Endothelial cell of umbilical vein (primary cell): ENCODE data around the gene PPM1D. TPM values are rescaled to one million over a fixed set of nuclear protein-coding genes. Genes with fewer than 3 reads are reported as not detected.

Source experiments
- BruUV-seq: library from RNA; stranded (reverse); fragments of 400-500 nt; replicated peaks from 2 replicates; lab custom pipeline; 2021; lab: Mats Ljungman, UMichigan
- CTCF ChIA-PET: fragments of 300-600, 350-600 bp; sonication (Branson Sonifier 250); formaldehyde crosslinking; loops from one replicate; lab custom pipeline; 2021; ENCODE audit warnings: antibody characterized with exemption, inconsistent platforms; lab: Charles Lee
- POLR2A ChIA-PET: fragments of 300-600, 350-600 bp; sonication (Branson Sonifier 250); formaldehyde crosslinking; loops from one replicate; lab custom pipeline; 2021; ENCODE audit warnings: antibody characterized with exemption, inconsistent platforms; lab: Charles Lee
- DNase-seq: peaks from one replicate; pipeline ENCODE4 v3.0.0-alpha.2; 2011; ENCODE audit warnings: low read depth, low spot score
- FAIRE-seq: peaks from 2 replicates; lab custom pipeline; 2011; peaks lifted over from hg19 to GRCh38; lab: Jason Lieb, UNC
- H2AFZ ChIP-seq: 2 replicates; pipeline ENCODE4 v1.6.0; 2012; ENCODE audit warnings: low read depth, low read length, control low read depth, inconsistent platforms
- H3K27ac ChIP-seq: 2 replicates; pipeline ENCODE4 v1.5.1; 2011; ENCODE audit warnings: low read depth, mild to moderate bottlenecking, control low read depth, low read length, moderate library complexity; ENCODE audit not compliant: insufficient read depth
- H3K27me3 ChIP-seq, 2 experiments: 2 replicates each; pipeline versions ENCODE4 v1.6.0 to v1.6.1; 2011; ENCODE audit warnings: low read length in 2 of 2, mixed read lengths in 1 of 2; ENCODE audit not compliant: control insufficient read depth in 2 of 2, insufficient read depth in 2 of 2
- H3K36me3 ChIP-seq, 2 experiments: 2 replicates in 1 of 2; 3 replicates in 1 of 2; pipeline ENCODE4 v1.5.1; 2011; ENCODE audit warnings: low read length in 2 of 2, mild to moderate bottlenecking in 1 of 2, moderate library complexity in 1 of 2; ENCODE audit not compliant: control insufficient read depth in 2 of 2, insufficient read depth in 2 of 2; ENCODE audit errors: extremely low read depth in 1 of 2
- H3K4me1 ChIP-seq: 3 replicates; pipeline ENCODE4 v1.5.1; 2011; ENCODE audit warnings: mild to moderate bottlenecking, low read length; ENCODE audit not compliant: control insufficient read depth, insufficient read depth; ENCODE audit errors: extremely low read depth
- H3K4me2 ChIP-seq: 2 replicates; pipeline ENCODE4 v1.6.1; 2011; ENCODE audit warnings: low read length, control low read depth, mixed read lengths; ENCODE audit not compliant: insufficient read depth
- H3K4me3 ChIP-seq, 3 experiments: fragments of 200-600 bp in 1 of 3; sonication (generic), shearing (Covaris generic) in 1 of 3; replicated peaks in 1 of 3; 2 replicates each; pipeline ENCODE4 v1.5.1; 2011 to 2016; ENCODE audit warnings: control low read depth in 3 of 3, low read length in 3 of 3, mild to moderate bottlenecking in 2 of 3, inconsistent platforms in 1 of 3, low read depth in 1 of 3, moderate library complexity in 1 of 3; ENCODE audit not compliant: insufficient read depth in 1 of 3
- H3K79me2 ChIP-seq: 2 replicates; pipeline ENCODE4 v1.6.0; 2012; ENCODE audit warnings: low read length, inconsistent platforms; ENCODE audit not compliant: control insufficient read depth, insufficient read depth
- H3K9ac ChIP-seq: replicated peaks from 2 replicates; pipeline ENCODE3; 2011; ENCODE audit warnings: low read length, control low read depth; ENCODE audit not compliant: insufficient read depth; ENCODE audit errors: extremely low read depth
- H3K9me1 ChIP-seq: replicated peaks from 3 replicates; pipeline ENCODE4 v1.6.0; 2011; ENCODE audit warnings: mild to moderate bottlenecking, low read length; ENCODE audit not compliant: control insufficient read depth, insufficient read depth; ENCODE audit errors: extremely low read depth
- H3K9me3 ChIP-seq: replicated peaks from 2 replicates; pipeline ENCODE4 v1.5.1; 2012; ENCODE audit warnings: low read length, inconsistent platforms; ENCODE audit not compliant: control insufficient read depth, insufficient read depth
- H4K20me1 ChIP-seq: replicated peaks from 2 replicates; pipeline ENCODE3; 2011; ENCODE audit warnings: mild to moderate bottlenecking, low read length; ENCODE audit not compliant: control insufficient read depth, insufficient read depth; ENCODE audit errors: extremely low read depth
- EZH2 ChIP-seq: IDR thresholded peaks from 2 replicates; pipeline ENCODE4 v1.6.1; 2012; ENCODE audit warnings: borderline replicate concordance, low read depth, mild to moderate bottlenecking, moderate library complexity, low read length, inconsistent platforms; ENCODE audit not compliant: severe bottlenecking
- FOS ChIP-seq: IDR thresholded peaks from 2 replicates; pipeline ENCODE4 v1.6.1; 2011; ENCODE audit warnings: mild to moderate bottlenecking, low read length, moderate library complexity, borderline replicate concordance; ENCODE audit not compliant: insufficient read depth
- GATA2 ChIP-seq: IDR thresholded peaks from 2 replicates; pipeline ENCODE4 v1.7.0; 2011; ENCODE audit warnings: low read depth, mild to moderate bottlenecking, moderate library complexity, mixed read lengths, low read length; ENCODE audit not compliant: insufficient read length, insufficient read depth
- JUN ChIP-seq: IDR thresholded peaks from 2 replicates; pipeline ENCODE4 v1.6.1; 2011; ENCODE audit warnings: borderline replicate concordance, low read depth; ENCODE audit not compliant: insufficient read length, insufficient read depth
- MYC ChIP-seq: IDR thresholded peaks from one replicate; pipeline ENCODE4 v1.6.1; 2011; ENCODE audit warnings: mild to moderate bottlenecking, low read depth, low read length
- POLR2A ChIP-seq: IDR thresholded peaks from 2 replicates; pipeline ENCODE4 v1.6.1; 2012; ENCODE audit warnings: low read depth, mild to moderate bottlenecking, control low read depth, low read length
- POLR2AphosphoS5 ChIP-seq: IDR thresholded peaks from 2 replicates; pipeline ENCODE4 v1.6.1; 2012; ENCODE audit warnings: low read depth, mild to moderate bottlenecking, control low read depth, low read length, moderate library complexity; ENCODE audit not compliant: insufficient read depth
- dilution Hi-C: fragments of 300-500 bp; cut with MboI; formaldehyde crosslinking; loops from one replicate; pipeline ENCODE4 v1.15.0; 2019; ENCODE audit warnings: low sequenced_read_pairs; ENCODE audit not compliant: extremely low pct_ligation_motif_present
- intact Hi-C: fragments of 100-400 bp; cut with micrococcal nuclease; formaldehyde crosslinking; loops from one replicate; pipeline ENCODE4 v1.10.0; 2022
- polyA plus RNA-seq, 4 experiments: library from polyadenylated mRNA; depleted of rRNA in 3 of 4; stranded (reverse) in 3 of 4; unstranded in 1 of 4; fragments of >200 nt; gene quantifications; 2 replicates each; pipeline versions ENCODE4 v1.2.1 to v1.2.3, GENCODE V29; 2011 to 2012; ENCODE audit warnings: missing spikeins in 1 of 4
- total RNA-seq: library from RNA; stranded (reverse); gene quantifications from 2 replicates; pipeline ENCODE4 v1.2.3, GENCODE V29; 2021
- TF ChIP-seq, protein P1 (sequence below), 2 donors: IDR thresholded peaks; 1 replicate in 1 of 2; 2 replicates in 1 of 2; pipeline ENCODE4 v1.5.1; 2011; ENCODE audit warnings: low read length in 2 of 2, mild to moderate bottlenecking in 2 of 2, moderate library complexity in 2 of 2, control low read depth in 1 of 2, inconsistent platforms in 1 of 2, low read depth in 1 of 2; ENCODE audit not compliant: insufficient read depth in 1 of 2; ENCODE audit errors: extremely low read depth in 1 of 2
- TF ChIP-seq, protein P2 (sequence below): IDR thresholded peaks from 2 replicates; pipeline ENCODE4 v1.6.1; 2011; ENCODE audit not compliant: insufficient read depth, insufficient read length

Gene PPM1D
- total and polyA plus RNA-seq, 2 donors (not counting 3 experiments of a cell fraction or from before 2014, with no cell fraction given) = 7.9 to 19.0 TPM

- POLR2A ChIA-PET = no interaction called here
These were observed 23.4 kb downstream of the PPM1D start for GRCh38 chr17:60623415-60623814.

More at GRCh38 chr17:60623415-60623814, 23.4 kb downstream of the PPM1D start:
- Histone ChIP-seq H3K9me3 (no peaks in the 10 kb centered on the region), H3K27ac (no peak overlapping the region), H3K27me3 (no peaks in the 10 kb centered on the region), H3K9ac (no peak overlapping the region), H3K4me1 (peaks cover 3% of the 10 kb centered on the region), H3K9me1 (no peaks in the 10 kb centered on the region), H3K79me2 (peaks cover 42% of the 10 kb centered on the region), H4K20me1 (peaks cover 4% of the 10 kb centered on the region), H3K4me2 (no peak overlapping the region), H3K36me3 (peaks cover 0 to 4% of the 10 kb centered on the region in 2 experiments), H2AFZ (no peak overlapping the region), H3K4me3 (no peak overlapping the region)
- no TSS peak for BruUV-seq
- intact Hi-C loops = no loop called here
- CTCF ChIA-PET = interaction anchor here (0.8 to 1.5 kb wide), 2 partner anchors 17 to 22 kb away, joined by 3 to 4 read pairs; no protein-coding TSS in a partner anchor
- DNase-seq (no peak), FAIRE-seq (no peak)
- TF ChIP-seq MYC (no peak), JUN (no peak), FOS (no peak), EZH2 (no peak), GATA2 (no peak), POLR2A (no peak), POLR2AphosphoS5 (no peak)
- TF ChIP-seq, protein P1, sequence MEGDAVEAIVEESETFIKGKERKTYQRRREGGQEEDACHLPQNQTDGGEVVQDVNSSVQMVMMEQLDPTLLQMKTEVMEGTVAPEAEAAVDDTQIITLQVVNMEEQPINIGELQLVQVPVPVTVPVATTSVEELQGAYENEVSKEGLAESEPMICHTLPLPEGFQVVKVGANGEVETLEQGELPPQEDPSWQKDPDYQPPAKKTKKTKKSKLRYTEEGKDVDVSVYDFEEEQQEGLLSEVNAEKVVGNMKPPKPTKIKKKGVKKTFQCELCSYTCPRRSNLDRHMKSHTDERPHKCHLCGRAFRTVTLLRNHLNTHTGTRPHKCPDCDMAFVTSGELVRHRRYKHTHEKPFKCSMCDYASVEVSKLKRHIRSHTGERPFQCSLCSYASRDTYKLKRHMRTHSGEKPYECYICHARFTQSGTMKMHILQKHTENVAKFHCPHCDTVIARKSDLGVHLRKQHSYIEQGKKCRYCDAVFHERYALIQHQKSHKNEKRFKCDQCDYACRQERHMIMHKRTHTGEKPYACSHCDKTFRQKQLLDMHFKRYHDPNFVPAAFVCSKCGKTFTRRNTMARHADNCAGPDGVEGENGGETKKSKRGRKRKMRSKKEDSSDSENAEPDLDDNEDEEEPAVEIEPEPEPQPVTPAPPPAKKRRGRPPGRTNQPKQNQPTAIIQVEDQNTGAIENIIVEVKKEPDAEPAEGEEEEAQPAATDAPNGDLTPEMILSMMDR (IDR thresholded peaks at IDR 0.05; ENCODE audit: extremely low read depth in 1 of 2, insufficient read depth in 1 of 2, low read depth in 1 of 2, low read length in 2 of 2) = no peak
- TF ChIP-seq, protein P2, sequence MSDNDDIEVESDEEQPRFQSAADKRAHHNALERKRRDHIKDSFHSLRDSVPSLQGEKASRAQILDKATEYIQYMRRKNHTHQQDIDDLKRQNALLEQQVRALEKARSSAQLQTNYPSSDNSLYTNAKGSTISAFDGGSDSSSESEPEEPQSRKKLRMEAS = no peak
- dilution Hi-C loops = no loop called here
